GM23338 (cell line): Measurements from ENCODE around the gene MAGI1. TPM values are rescaled to one million over a fixed set of nuclear protein-coding genes. Genes with fewer than 3 reads are reported as not detected.
A peak's percentile ranks its signal among the peaks of the same experiment; 100 is the strongest.

Source experiments
- ATAC-seq: fragments of 200-7000 bp; cut with Tn5 transposase; 3 replicates; pipeline ENCODE4 v1.9.1; 2020
- DNase-seq: peaks from one replicate; pipeline ENCODE4 v3.0.0-alpha.2; 2015; ENCODE audit warnings: low spot score
- H2AFZ ChIP-seq: fragments of 200-600 bp; sonication (generic); 2 replicates; pipeline ENCODE4 v1.8.0; 2016; ENCODE audit warnings: antibody characterized with exemption, mild to moderate bottlenecking, moderate library complexity
- H3F3A ChIP-seq: fragments of 200-600 bp; sonication (generic); replicated peaks from 2 replicates; pipeline ENCODE4 v1.8.0; 2017; ENCODE audit warnings: antibody characterized with exemption, mixed run types, low read depth
- H3K27ac ChIP-seq: fragments of 200-600 bp; sonication (generic); 2 replicates; pipeline ENCODE4 v1.6.1; 2016; ENCODE audit warnings: low read depth
- H3K27me3 ChIP-seq: fragments of 200-600 bp; sonication (generic); 2 replicates; pipeline ENCODE4 v1.8.0; 2016; ENCODE audit warnings: mild to moderate bottlenecking, mixed run types, moderate library complexity; ENCODE audit not compliant: insufficient read depth
- H3K36me3 ChIP-seq: fragments of 200-600 bp; sonication (generic); 2 replicates; pipeline ENCODE4 v1.8.0; 2016; ENCODE audit warnings: mild to moderate bottlenecking; ENCODE audit not compliant: insufficient read depth
- H3K4me1 ChIP-seq: fragments of 200-600 bp; sonication (generic); 2 replicates; pipeline ENCODE4 v1.8.0; 2016; ENCODE audit warnings: mild to moderate bottlenecking, moderate library complexity; ENCODE audit not compliant: insufficient read depth
- H3K4me2 ChIP-seq: fragments of 200-600 bp; sonication (generic); 2 replicates; pipeline ENCODE4 v1.7.1; 2017; ENCODE audit warnings: mixed run types
- H3K4me3 ChIP-seq: fragments of 200-600 bp; sonication (generic); 2 replicates; pipeline ENCODE4 v1.6.1; 2016; ENCODE audit warnings: mixed run types
- H3K79me2 ChIP-seq: fragments of 200-600 bp; sonication (generic); replicated peaks from 2 replicates; pipeline ENCODE4 v1.8.0; 2017; ENCODE audit warnings: mild to moderate bottlenecking; ENCODE audit not compliant: insufficient read depth
- H3K9me2 ChIP-seq: fragments of 200-600 bp; sonication (generic); 2 replicates; pipeline ENCODE4 v1.8.0; 2017; ENCODE audit not compliant: insufficient read depth
- H4K20me1 ChIP-seq: fragments of 200-600 bp; sonication (generic); replicated peaks from 2 replicates; pipeline ENCODE4 v1.8.0; 2017; ENCODE audit warnings: mild to moderate bottlenecking; ENCODE audit not compliant: insufficient read depth
- H3K27ac Mint-ChIP-seq: 2 replicates; pipeline ENCODE4 v1.8.0; 2020; ENCODE audit warnings: inconsistent platforms, mild to moderate bottlenecking, moderate library complexity, mixed read lengths
- H3K27me3 Mint-ChIP-seq: 3 replicates; pipeline ENCODE4 v1.8.0; 2022; ENCODE audit warnings: low read depth, mild to moderate bottlenecking, moderate library complexity, mixed read lengths, inconsistent platforms; ENCODE audit not compliant: insufficient read depth, poor library complexity
- H3K36me3 Mint-ChIP-seq: 3 replicates; pipeline ENCODE4 v1.8.0; 2021; ENCODE audit warnings: low read depth, mild to moderate bottlenecking, inconsistent platforms, moderate library complexity, mixed read lengths
- H3K4me1 Mint-ChIP-seq: 3 replicates; pipeline ENCODE4 v1.8.0; 2020; ENCODE audit warnings: mild to moderate bottlenecking, inconsistent platforms, mixed read lengths
- H3K4me3 Mint-ChIP-seq: 3 replicates; pipeline ENCODE4 v1.8.0; 2021; ENCODE audit warnings: moderate library complexity, mild to moderate bottlenecking, inconsistent platforms, mixed read lengths
- H3K9me3 Mint-ChIP-seq: 3 replicates; pipeline ENCODE4 v1.8.0; 2020; ENCODE audit warnings: moderate library complexity, mild to moderate bottlenecking, inconsistent platforms, mixed read lengths
- CREB1 ChIP-seq: fragments of 250-450 bp; sonication (Bioruptor Pico); IDR thresholded peaks from 2 replicates; pipeline ENCODE4 v1.5.0; 2020; ENCODE audit warnings: low read depth, mild to moderate bottlenecking, moderate library complexity
- EZH2 ChIP-seq: fragments of 200-600 bp; sonication (generic); IDR thresholded peaks from one replicate; pipeline ENCODE4 v1.8.0; 2017; ENCODE audit warnings: antibody characterized with exemption, mild to moderate bottlenecking, low read depth; ENCODE audit not compliant: unreplicated experiment
- EZH2phosphoT487 ChIP-seq: fragments of 200-600 bp; sonication (generic); IDR thresholded peaks from one replicate; pipeline ENCODE4 v1.8.1; 2018; ENCODE audit warnings: antibody characterized with exemption; ENCODE audit not compliant: unreplicated experiment
- NANOG ChIP-seq: IDR thresholded peaks from 2 replicates; pipeline ENCODE4 v1.6.1; 2016; ENCODE audit warnings: antibody characterized with exemption, borderline replicate concordance
- POLR2AphosphoS5 ChIP-seq: IDR thresholded peaks from 2 replicates; pipeline ENCODE4 v1.6.1; 2016; ENCODE audit warnings: antibody characterized with exemption, low read depth
- STAT1 ChIP-seq: IDR thresholded peaks from one replicate; pipeline ENCODE4 v1.6.1; 2016; ENCODE audit warnings: antibody characterized with exemption; ENCODE audit not compliant: unreplicated experiment
- ZNF114 ChIP-seq: fragments of 250-450 bp; sonication (Bioruptor Pico); IDR thresholded peaks from 2 replicates; pipeline ENCODE4 v1.5.0; 2020; ENCODE audit warnings: mild to moderate bottlenecking, moderate library complexity
- ZNF331 ChIP-seq: fragments of 250-450 bp; sonication (Bioruptor Pico); IDR thresholded peaks from 2 replicates; pipeline ENCODE4 v1.5.0; 2020; ENCODE audit warnings: low read depth, mild to moderate bottlenecking, moderate library complexity
- polyA plus RNA-seq: library from polyadenylated mRNA; unstranded; fragments of >200 nt; fragmentation: Nextera tagmentation; extraction: Ambion mirVana; gene quantifications from 2 replicates; pipeline ENCODE4 v1.2.1, GENCODE V29; 2016
- total RNA-seq: library from RNA; depleted of rRNA; stranded (reverse); fragments of >200 nt; shearing (Covaris generic); gene quantifications from 2 replicates; pipeline ENCODE4 v1.2.3, GENCODE V29; 2014
- TF ChIP-seq, protein P1 (sequence below): IDR thresholded peaks from one replicate; pipeline ENCODE4 v1.6.1; 2018; ENCODE audit warnings: antibody characterized with exemption; ENCODE audit not compliant: unreplicated experiment
- TF ChIP-seq, protein P2 (sequence below), 2 experiments: fragments of 200-600 bp in 1 of 2; sonication (generic) in 1 of 2; conservative IDR thresholded peaks; 2 replicates each; pipeline versions ENCODE4 v1.5.1 to v1.6.1; 2016 to 2017; ENCODE audit warnings: antibody characterized with exemption in 2 of 2, low read depth in 2 of 2, mild to moderate bottlenecking in 2 of 2, moderate library complexity in 1 of 2

Gene MAGI1
- total and polyA plus RNA-seq, 2 experiments from 2014 or later = 27.4 to 71.2 TPM

DNA sequence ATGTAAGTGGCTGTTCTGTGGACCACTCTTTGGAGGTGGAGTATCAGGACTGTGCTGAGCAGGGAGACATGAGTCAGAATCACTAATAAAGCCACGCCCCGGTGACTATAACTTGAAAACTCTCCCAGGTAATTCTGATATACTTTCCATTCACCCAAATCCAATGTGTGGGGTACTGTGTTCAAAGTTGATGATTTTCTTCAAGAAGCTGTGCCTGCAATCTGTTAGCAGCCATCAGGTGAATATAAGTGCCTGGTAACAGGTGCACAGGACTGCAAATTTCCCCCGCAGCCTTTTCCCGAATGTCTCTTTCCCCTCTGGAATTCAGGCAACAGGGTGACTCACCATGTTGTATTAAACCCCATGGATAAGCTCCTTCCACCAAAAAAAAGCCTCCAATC is 17.0 kb downstream of the MAGI1 start (continued):
- TF ChIP-seq ZNF114 (CRISPR knock-in tag) (no peak), EZH2 (no peak), NANOG (no peak), ZNF331 (CRISPR knock-in tag) (no peak), STAT1 (no peak)

DNA sequence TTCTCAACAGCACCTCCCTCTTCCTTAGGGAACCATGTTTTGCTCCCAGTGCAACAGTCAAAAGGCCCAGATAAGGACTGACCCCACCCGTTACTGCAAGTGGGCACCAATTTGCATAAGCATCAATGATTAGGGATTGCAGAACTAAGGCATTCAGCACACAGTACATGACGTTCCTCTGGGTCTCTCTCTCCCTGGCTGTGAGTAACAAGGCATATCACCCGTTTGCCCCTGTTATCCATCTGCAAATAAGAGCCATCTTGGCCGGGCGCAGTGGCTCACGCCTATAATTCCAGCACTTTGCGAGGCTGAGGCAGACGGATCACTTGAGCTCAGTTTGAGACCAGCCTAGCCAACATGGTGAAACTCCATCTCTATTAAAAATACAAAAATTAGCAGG is 18.8 kb downstream of the MAGI1 start:
- H3K27ac Mint-ChIP-seq = no peak overlapping the region
- Histone ChIP-seq H3K36me3 (no peaks in the 10 kb centered on the region), H3K4me3 (no peak overlapping the region), H3K9me2 (no peaks in the 10 kb centered on the region), H3K79me2 (peaks cover 100% of the 10 kb centered on the region), H4K20me1 (peaks cover 16% of the 10 kb centered on the region), H3K4me2 (no peak overlapping the region), H3K27me3 (no peaks in the 10 kb centered on the region), H3K27ac (no peak overlapping the region), H2AFZ (no peak overlapping the region), H3K4me1 (peaks cover 26% of the 10 kb centered on the region), H3F3A (no peaks in the 10 kb centered on the region)
- H3K4me1 Mint-ChIP-seq = peaks cover 56% of the 10 kb centered on the region
- no peak for DNase-seq
- H3K27me3 Mint-ChIP-seq = peaks cover 1% of the 10 kb centered on the region
- ATAC-seq = no peak
- no peaks in the 10 kb centered on the region for H3K9me3 Mint-ChIP-seq
- no peak for TF ChIP-seq EZH2phosphoT487
- TF ChIP-seq CREB1 (CRISPR knock-in tag) = no peak
- TF ChIP-seq NANOG = no peak
- TF ChIP-seq POLR2AphosphoS5 = no peak
- H3K4me3 Mint-ChIP-seq = no peak overlapping the region
- no peaks in the 10 kb centered on the region for H3K36me3 Mint-ChIP-seq

DNA sequence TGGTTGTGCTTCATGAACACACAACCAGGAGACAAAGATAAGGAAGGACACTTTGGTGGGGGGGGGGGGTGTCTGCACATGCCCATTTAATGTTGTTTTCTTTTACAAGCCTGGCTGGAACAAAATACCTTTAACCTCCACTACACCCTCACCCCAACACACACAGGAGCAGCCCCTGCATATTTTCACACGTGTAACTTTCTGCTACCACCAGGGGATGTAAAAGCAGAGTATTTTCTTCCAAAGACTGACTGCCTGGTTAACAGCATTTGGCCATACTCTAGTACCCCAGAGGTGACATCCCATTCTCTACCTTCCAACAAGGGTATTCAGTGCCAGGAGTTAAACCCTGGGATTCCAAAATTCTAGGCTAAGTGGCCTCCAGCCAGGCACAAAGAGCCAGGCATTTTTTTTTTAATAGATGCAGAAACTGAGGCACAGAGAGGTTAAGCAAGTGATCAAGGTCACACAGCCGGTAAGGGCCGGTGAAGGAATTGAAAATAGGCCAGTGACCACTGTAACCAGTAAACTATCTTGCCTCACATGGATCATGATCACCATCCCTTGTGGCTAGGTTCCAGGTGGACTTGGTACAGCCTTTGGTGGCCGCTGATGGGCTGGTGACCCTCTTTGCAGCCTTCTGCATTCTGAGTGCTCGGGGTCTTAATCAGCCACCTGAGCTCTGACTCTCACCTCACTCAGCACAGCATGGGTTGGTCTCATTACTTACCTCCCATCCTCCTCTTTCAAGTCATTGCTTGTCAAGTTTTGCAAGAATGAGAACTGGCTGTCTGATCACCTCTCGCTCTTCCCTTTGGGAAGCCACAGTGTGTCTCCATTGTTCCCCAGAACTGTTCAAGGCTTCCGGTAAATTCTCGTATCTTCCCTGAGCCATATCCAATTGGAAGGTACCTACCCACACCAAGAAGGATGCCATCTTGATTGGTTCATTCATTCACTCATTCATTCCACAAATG is 20.4 kb downstream of the MAGI1 start:
- Histone ChIP-seq H3K79me2 (peaks cover 100% of the 10 kb centered on the region), H3K27me3 (no peaks in the 10 kb centered on the region), H3K4me3 (no peak overlapping the region), H3K27ac (no peak overlapping the region), H2AFZ (no peak overlapping the region), H3K36me3 (no peaks in the 10 kb centered on the region), H3K9me2 (no peaks in the 10 kb centered on the region), H3K4me1 (peaks cover 26% of the 10 kb centered on the region), H3K4me2 (no peak overlapping the region), H4K20me1 (peaks cover 11% of the 10 kb centered on the region), H3F3A (no peaks in the 10 kb centered on the region)
- H3K4me1 Mint-ChIP-seq = peaks cover 49% of the 10 kb centered on the region
- DNase-seq (no peak), ATAC-seq (peak; percentile 54)
- TF ChIP-seq, protein P1, sequence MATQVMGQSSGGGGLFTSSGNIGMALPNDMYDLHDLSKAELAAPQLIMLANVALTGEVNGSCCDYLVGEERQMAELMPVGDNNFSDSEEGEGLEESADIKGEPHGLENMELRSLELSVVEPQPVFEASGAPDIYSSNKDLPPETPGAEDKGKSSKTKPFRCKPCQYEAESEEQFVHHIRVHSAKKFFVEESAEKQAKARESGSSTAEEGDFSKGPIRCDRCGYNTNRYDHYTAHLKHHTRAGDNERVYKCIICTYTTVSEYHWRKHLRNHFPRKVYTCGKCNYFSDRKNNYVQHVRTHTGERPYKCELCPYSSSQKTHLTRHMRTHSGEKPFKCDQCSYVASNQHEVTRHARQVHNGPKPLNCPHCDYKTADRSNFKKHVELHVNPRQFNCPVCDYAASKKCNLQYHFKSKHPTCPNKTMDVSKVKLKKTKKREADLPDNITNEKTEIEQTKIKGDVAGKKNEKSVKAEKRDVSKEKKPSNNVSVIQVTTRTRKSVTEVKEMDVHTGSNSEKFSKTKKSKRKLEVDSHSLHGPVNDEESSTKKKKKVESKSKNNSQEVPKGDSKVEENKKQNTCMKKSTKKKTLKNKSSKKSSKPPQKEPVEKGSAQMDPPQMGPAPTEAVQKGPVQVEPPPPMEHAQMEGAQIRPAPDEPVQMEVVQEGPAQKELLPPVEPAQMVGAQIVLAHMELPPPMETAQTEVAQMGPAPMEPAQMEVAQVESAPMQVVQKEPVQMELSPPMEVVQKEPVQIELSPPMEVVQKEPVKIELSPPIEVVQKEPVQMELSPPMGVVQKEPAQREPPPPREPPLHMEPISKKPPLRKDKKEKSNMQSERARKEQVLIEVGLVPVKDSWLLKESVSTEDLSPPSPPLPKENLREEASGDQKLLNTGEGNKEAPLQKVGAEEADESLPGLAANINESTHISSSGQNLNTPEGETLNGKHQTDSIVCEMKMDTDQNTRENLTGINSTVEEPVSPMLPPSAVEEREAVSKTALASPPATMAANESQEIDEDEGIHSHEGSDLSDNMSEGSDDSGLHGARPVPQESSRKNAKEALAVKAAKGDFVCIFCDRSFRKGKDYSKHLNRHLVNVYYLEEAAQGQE = no peak
- TF ChIP-seq POLR2AphosphoS5 (no peak), EZH2phosphoT487 (no peak)
- TF ChIP-seq, protein P2, sequence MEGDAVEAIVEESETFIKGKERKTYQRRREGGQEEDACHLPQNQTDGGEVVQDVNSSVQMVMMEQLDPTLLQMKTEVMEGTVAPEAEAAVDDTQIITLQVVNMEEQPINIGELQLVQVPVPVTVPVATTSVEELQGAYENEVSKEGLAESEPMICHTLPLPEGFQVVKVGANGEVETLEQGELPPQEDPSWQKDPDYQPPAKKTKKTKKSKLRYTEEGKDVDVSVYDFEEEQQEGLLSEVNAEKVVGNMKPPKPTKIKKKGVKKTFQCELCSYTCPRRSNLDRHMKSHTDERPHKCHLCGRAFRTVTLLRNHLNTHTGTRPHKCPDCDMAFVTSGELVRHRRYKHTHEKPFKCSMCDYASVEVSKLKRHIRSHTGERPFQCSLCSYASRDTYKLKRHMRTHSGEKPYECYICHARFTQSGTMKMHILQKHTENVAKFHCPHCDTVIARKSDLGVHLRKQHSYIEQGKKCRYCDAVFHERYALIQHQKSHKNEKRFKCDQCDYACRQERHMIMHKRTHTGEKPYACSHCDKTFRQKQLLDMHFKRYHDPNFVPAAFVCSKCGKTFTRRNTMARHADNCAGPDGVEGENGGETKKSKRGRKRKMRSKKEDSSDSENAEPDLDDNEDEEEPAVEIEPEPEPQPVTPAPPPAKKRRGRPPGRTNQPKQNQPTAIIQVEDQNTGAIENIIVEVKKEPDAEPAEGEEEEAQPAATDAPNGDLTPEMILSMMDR (conservative IDR thresholded peaks at IDR 0.05; ENCODE audit: low read depth in 2 of 2) = peak; percentile 34 to 47
- no peaks in the 10 kb centered on the region for H3K9me3 Mint-ChIP-seq
- H3K4me3 Mint-ChIP-seq = no peak overlapping the region
- peaks cover 1% of the 10 kb centered on the region for H3K27me3 Mint-ChIP-seq
- no peaks in the 10 kb centered on the region for H3K36me3 Mint-ChIP-seq
- H3K27ac Mint-ChIP-seq = 0 out of 2 replicates have a peak overlapping the region, but pooled peaks have one; percentile 2
